NCI-H460 (cell line): ENCODE data around the gene DLG1. TPM values are rescaled to one million over a fixed set of nuclear protein-coding genes. Genes with fewer than 3 reads are reported as not detected.
A peak's percentile ranks its signal among the peaks of the same experiment; 100 is the strongest.
"Not testable (repeated sequence)": the region's sequence is repeated elsewhere in the genome, so short reads cannot be mapped to it uniquely, and the experiment has no call there.

Source experiments
- DNase-seq: peaks from one replicate; pipeline ENCODE4 v3.0.0-alpha.2; 2016; ENCODE audit warnings: low read depth; ENCODE audit errors: extremely low read depth
- total RNA-seq: library from RNA; depleted of rRNA; stranded (reverse); fragments of >200 nt; shearing (Covaris generic); gene quantifications from 2 replicates; pipeline ENCODE4 v1.2.3, GENCODE V29; 2014

Gene DLG1
- total RNA-seq, 1 experiment from 2014 or later, result 45.1 TPM

- no peak for DNase-seq
These were observed 257.8 kb downstream of the DLG1 start for GRCh38 chr3:197040658-197041057.

- DNase-seq, result no peak
These were observed 259.5 kb downstream of the DLG1 start for GRCh38 chr3:197038679-197039462.

GRCh38 chr3:197035577-197035976 is 262.8 kb downstream of the DLG1 start:
- no peak for DNase-seq

GRCh38 chr3:197034778-197035177 is 263.6 kb downstream of the DLG1 start:
- not testable (repeated sequence) for DNase-seq

GRCh38 chr3:197033764-197034163 is 264.6 kb downstream of the DLG1 start:
- not testable (repeated sequence) for DNase-seq

- peak; percentile 98 for DNase-seq
These were observed 266.8 kb downstream of the DLG1 start for GRCh38 chr3:197031315-197032285.

- no peak for DNase-seq
These were observed 267.8 kb downstream of the DLG1 start for GRCh38 chr3:197030379-197031314.

GRCh38 chr3:197029511-197030167 is 268.8 kb downstream of the DLG1 start, which contains the start of gene MELTF:
Gene MELTF (minus strand): TSS chr3:197029817. CDS start chr3:197029702, 115 bp downstream.
- DNase-seq, result peak; percentile 38

GRCh38 chr3:197028728-197029510 is 269.5 kb downstream of the DLG1 start:
- DNase-seq, result no peak

- no peak for DNase-seq
These were observed 270.3 kb downstream of the DLG1 start for GRCh38 chr3:197027896-197028727.

GRCh38 chr3:197027151-197027895 is 271.1 kb downstream of the DLG1 start:
- no peak for DNase-seq

- DNase-seq, result no peak
These were observed 271.9 kb downstream of the DLG1 start for GRCh38 chr3:197026481-197026866.

- no peak for DNase-seq
These were observed 272.5 kb downstream of the DLG1 start for GRCh38 chr3:197025736-197026480.

GRCh38 chr3:197024881-197025735 is 273.3 kb downstream of the DLG1 start:
- no peak for DNase-seq

GRCh38 chr3:197023998-197024651 is 274.3 kb downstream of the DLG1 start:
- DNase-seq, result no peak
